Chondrocyte (in vitro differentiated cells): ENCODE measurements around the gene LIX1L. TPM values are rescaled to one million over a fixed set of nuclear protein-coding genes. Genes with fewer than 3 reads are reported as not detected.
"Not testable (repeated sequence)": the region's sequence is repeated elsewhere in the genome, so short reads cannot be mapped to it uniquely, and the experiment has no call there.

Experiments used
- DNase-seq: peaks from one replicate; pipeline ENCODE4 v3.0.0; 2021; ENCODE audit warnings: mixed read lengths, low spot score
- H3K27ac Mint-ChIP-seq: one replicate; pipeline ENCODE4 v1.8.0; 2021; ENCODE audit warnings: mild to moderate bottlenecking, moderate library complexity, mixed read lengths; ENCODE audit not compliant: unreplicated experiment
- H3K27me3 Mint-ChIP-seq: 2 replicates; pipeline ENCODE4 v1.8.0; 2021; ENCODE audit warnings: low read depth, mixed read lengths
- H3K36me3 Mint-ChIP-seq: 2 replicates; pipeline ENCODE4 v1.8.0; 2021; ENCODE audit warnings: low read depth, mixed read lengths
- H3K4me1 Mint-ChIP-seq: 2 replicates; pipeline ENCODE4 v1.8.0; 2021; ENCODE audit warnings: low read depth, mild to moderate bottlenecking, mixed read lengths
- H3K4me3 Mint-ChIP-seq: one replicate; pipeline ENCODE4 v1.8.0; 2021; ENCODE audit warnings: mild to moderate bottlenecking, moderate library complexity, mixed read lengths; ENCODE audit not compliant: unreplicated experiment
- H3K9me3 Mint-ChIP-seq: 2 replicates; pipeline ENCODE4 v1.8.0; 2021; ENCODE audit warnings: low read depth, mixed read lengths
- CTCF ChIP-seq: fragments of 200-600 bp; sonication (generic); IDR thresholded peaks from 2 replicates; pipeline ENCODE4 v1.5.0; 2021; ENCODE audit warnings: antibody characterized with exemption, mild to moderate bottlenecking, moderate library complexity
- total RNA-seq: library from RNA; stranded (reverse); gene quantifications from 3 replicates; pipeline ENCODE4 v1.2.1, GENCODE V29; 2021

The LIX1L gene
- total RNA-seq, 1 donor from 2014 or later, result 50.3 TPM

- no peak overlapping the region for H3K27ac Mint-ChIP-seq
- no peaks in the 10 kb centered on the region for H3K9me3 Mint-ChIP-seq
- TF ChIP-seq CTCF, result no peak
- DNase-seq, result no peak
- H3K27me3 Mint-ChIP-seq, result no peaks in the 10 kb centered on the region
- H3K4me3 Mint-ChIP-seq, result no peak overlapping the region
- H3K36me3 Mint-ChIP-seq, result peaks cover 1% of the 10 kb centered on the region
- H3K4me1 Mint-ChIP-seq, result no peaks in the 10 kb centered on the region
Observed at GRCh38 chr1:145942405-145942804, 15.4 kb downstream of the LIX1L start.

GRCh38 chr1:145937436-145937835 lies 20.4 kb downstream of the LIX1L start:
- no peaks in the 10 kb centered on the region for H3K9me3 Mint-ChIP-seq
- H3K27ac Mint-ChIP-seq, result no peak overlapping the region
- no peaks in the 10 kb centered on the region for H3K27me3 Mint-ChIP-seq
- no peak overlapping the region for H3K4me3 Mint-ChIP-seq
- no peaks in the 10 kb centered on the region for H3K4me1 Mint-ChIP-seq
- H3K36me3 Mint-ChIP-seq, result peaks cover 14% of the 10 kb centered on the region
- TF ChIP-seq CTCF, result no peak
- no peak for DNase-seq

- no peak for TF ChIP-seq CTCF
- peaks cover 15% of the 10 kb centered on the region for H3K36me3 Mint-ChIP-seq
- DNase-seq, result no peak
- H3K4me3 Mint-ChIP-seq, result no peak overlapping the region
- no peaks in the 10 kb centered on the region for H3K27me3 Mint-ChIP-seq
- H3K4me1 Mint-ChIP-seq, result no peaks in the 10 kb centered on the region
- H3K27ac Mint-ChIP-seq, result peak overlapping the region; percentile 5
- H3K9me3 Mint-ChIP-seq, result no peaks in the 10 kb centered on the region
Observed at GRCh38 chr1:145936247-145936646, 21.6 kb downstream of the LIX1L start.

- H3K4me3 Mint-ChIP-seq, result no peak overlapping the region
- peaks cover 15% of the 10 kb centered on the region for H3K36me3 Mint-ChIP-seq
- DNase-seq, result no peak
- H3K4me1 Mint-ChIP-seq, result no peaks in the 10 kb centered on the region
- H3K27me3 Mint-ChIP-seq, result no peaks in the 10 kb centered on the region
- H3K9me3 Mint-ChIP-seq, result no peaks in the 10 kb centered on the region
- TF ChIP-seq CTCF, result no peak
- H3K27ac Mint-ChIP-seq, result no peak overlapping the region
Observed at GRCh38 chr1:145935708-145936107, 22.1 kb downstream of the LIX1L start.

- Mint-ChIP-seq H3K4me1 (peaks cover 10% of the 10 kb centered on the region), H3K36me3 (peaks cover 15% of the 10 kb centered on the region)
- H3K4me3 Mint-ChIP-seq, H3K27me3 Mint-ChIP-seq, DNase-seq, H3K27ac Mint-ChIP-seq, H3K9me3 Mint-ChIP-seq: not testable (repeated sequence)
Observed at GRCh38 chr1:145932522-145933009, 25.3 kb downstream of the LIX1L start.

- Mint-ChIP-seq H3K27me3 (no peaks in the 10 kb centered on the region), H3K9me3 (no peaks in the 10 kb centered on the region), H3K36me3 (peaks cover 8% of the 10 kb centered on the region), H3K4me1 (peaks cover 10% of the 10 kb centered on the region), H3K27ac (peak overlapping the region; percentile 72), H3K4me3 (peak overlapping the region; percentile 38)
- no peak for DNase-seq
- TF ChIP-seq CTCF, result no peak
Observed at GRCh38 chr1:145927916-145928643, 29.7 kb downstream of the LIX1L start.
